A673 (cell line): Measurements from ENCODE around the gene TRAF7.

Experiments
- CTCF ChIP-seq: fragments of 300-800, 200-600 bp; sonication (generic); conservative IDR thresholded peaks from 2 replicates; pipeline ENCODE4 v1.5.1; 2017; ENCODE audit warnings: low read depth, mild to moderate bottlenecking, antibody characterized with exemption, low read length, moderate library complexity, mixed read lengths
- EZH2 ChIP-seq: fragments of 200-600 bp; sonication (generic); IDR thresholded peaks from 2 replicates; pipeline ENCODE4 v1.6.1; 2017; ENCODE audit warnings: borderline replicate concordance, low read depth, mild to moderate bottlenecking, mixed read lengths, antibody characterized with exemption, low read length; ENCODE audit not compliant: poor library complexity, severe bottlenecking

GRCh38 chr16:2155977-2156848, 631 bp downstream of the TRAF7 start:
- TF ChIP-seq CTCF (no peak), EZH2 (no peak)
